HG03469 (cell line): ENCODE data around the gene TBK1.

Source experiments
- ATAC-seq: cut with Tn5 transposase; IDR thresholded peaks from one replicate; pipeline ENCODE4 v1.9.1; 2021; ENCODE audit warnings: mild to moderate bottlenecking, moderate library complexity, moderate number of reproducible peaks; ENCODE audit not compliant: unreplicated experiment

TBK1 gene

DNA sequence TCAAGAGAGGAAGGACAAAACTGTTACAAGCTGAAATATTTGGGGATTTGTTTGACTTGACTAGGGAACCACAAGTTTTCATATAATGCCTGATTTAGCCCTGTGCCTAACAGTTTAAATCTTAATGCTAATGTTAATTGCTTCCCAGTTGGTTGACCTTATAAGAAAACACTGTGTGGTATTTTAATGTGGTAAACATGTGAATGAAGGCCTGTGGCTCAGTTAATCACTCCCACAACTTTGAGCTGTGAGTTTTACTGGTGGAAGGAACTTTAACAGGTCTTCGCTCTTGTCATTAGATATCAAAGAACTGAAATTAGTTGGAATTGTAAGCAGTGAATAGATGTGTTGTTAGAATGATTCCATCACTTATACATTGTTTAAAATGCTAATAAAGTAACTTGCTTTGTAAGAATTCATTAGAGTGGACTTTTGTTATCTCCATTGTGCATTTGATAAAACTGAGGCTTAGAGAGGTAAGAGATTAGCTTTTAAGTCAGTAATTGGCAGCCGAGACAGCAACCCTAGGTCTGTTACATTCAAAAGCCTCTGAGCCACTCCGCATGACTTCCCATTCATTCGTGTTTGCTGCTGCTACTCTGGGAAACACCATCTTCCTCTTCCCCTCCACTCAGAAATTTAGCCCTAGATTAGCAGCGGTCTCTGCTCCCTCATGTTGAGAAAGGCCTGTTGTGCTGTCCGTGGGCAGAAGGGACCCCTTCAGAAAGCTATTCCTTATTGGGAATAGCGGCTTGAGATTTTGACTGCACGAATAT, 1.0 kb upstream of the TBK1 start:
- ATAC-seq = no peak

DNA sequence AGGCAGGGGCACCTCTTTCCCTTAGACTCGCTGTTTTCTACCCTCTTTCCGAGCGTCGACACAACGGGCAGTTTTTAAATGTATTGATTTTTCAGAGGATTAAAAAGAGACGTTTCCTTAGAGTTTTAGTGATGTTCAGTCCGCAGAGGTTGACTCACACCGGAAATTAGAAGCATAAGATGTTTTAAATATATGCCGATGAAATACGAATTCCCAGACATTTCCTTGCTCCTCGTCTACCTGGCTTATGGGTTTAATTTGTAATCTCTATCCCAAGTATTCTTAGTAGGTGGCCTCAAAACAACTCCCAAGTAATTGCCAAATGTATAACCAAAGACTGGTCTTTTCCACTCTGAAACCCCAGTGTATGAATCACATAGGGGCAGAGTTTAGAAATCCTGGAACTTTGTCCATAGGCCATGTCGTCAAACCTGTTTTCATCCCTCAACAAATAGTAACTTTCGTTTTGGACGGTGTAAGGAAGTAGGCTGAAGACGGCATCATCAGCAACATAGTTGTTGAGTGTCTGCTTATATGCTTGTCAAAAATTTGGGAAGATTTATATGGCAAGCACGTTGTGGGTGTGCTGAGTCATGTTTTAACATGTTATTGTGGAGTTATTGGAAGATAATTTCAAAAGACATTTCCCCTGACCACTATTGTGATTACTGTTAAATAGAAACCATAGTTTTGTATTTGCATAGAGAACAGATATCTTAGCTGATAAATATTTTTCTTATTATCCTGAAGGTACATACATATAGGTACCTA, 824 bp downstream of the TBK1 start:
- ATAC-seq = no peak

DNA sequence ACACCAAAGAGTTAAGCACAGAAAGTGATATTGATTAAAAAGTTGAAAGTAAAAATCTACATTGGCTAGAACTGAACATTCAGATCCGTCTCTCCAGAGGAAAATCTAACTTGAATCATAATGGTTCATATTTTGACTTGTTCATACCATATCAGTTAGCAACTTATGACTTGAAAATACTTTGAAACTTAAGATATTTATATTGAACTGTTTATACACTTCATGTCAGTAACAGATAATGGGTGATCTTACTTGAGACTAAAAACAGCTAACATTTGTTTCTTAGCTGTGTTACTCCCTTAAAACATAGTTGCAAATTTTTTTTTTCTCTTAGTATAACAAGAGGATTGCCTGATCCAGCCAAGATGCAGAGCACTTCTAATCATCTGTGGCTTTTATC, 3.6 kb downstream of the TBK1 start:
- ATAC-seq = no peak

DNA sequence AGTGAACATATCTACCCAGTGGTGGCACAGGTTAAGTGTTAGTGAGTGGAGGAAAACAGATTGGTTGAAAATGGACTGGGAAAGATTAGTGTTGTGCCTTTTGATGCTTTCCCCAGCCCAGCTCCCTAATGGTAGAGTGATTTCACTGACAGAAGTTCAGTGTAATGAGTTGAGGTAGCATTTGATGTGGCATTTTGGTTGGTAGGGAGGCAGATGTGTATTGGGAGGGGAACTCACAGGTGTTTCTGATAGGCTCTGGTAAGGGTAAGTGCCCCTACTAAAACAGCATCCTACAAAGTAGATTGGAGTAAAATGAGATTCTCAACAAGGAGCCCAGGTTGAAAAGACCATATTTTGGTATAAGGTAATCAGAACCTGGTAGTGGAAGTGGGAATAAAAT, 4.2 kb downstream of the TBK1 start:
- ATAC-seq = no peak

DNA sequence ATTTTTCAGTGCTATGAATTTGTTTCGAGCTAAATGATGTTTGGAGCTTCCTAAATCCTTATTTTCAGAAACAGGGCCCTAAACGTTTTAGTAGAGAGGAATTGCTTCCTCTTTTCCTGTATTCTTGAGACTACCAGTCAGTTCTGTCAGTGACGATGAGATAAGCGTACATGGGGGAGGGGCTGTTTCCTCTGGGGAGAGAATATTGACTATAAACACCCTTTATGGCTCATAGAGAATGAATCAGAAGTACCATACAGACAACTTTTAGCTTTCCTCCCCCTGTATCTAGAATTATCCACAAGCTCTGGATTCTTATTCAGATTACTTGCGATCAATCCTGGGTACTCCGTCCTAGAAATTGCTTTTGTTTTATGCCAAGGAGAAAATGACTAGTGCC, 5.1 kb downstream of the TBK1 start:
- no peak for ATAC-seq

DNA sequence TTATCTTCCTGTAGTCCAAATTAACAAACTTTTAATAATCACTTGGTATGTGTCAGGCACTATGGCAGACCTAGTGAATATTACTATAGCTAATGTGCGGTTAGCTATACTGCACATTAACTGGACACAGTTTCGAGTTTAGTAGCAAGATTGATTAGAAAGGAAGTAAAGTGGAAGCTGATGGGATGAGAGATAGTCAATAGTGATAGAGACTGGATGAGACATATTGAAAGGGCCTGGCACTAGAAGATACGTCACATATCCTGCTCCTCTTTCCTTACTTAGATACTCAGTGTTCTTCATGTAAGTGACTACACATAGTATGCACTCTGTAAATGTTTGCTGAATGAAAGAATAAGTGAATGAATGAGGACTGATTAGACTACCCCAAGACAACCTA, 5.5 kb downstream of the TBK1 start:
- no peak for ATAC-seq

DNA sequence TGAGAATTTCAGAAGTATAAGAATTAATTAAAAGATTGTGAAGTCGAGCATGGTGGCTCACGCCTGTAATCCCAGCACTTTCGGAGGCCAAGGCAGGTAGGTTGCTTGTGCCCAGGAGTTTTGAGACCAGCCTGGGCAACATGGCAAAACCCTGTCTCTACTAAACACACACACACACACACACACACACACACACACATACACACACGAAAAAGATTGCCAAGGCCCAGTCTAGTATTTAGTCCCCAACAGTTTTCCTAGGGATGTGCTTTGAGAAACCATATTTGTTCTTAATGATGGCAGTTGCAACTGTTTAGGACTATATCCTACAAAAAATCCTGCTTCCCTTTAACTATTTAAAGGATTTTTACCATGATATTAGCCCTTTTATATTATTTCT, 6.0 kb downstream of the TBK1 start:
- no peak for ATAC-seq

DNA sequence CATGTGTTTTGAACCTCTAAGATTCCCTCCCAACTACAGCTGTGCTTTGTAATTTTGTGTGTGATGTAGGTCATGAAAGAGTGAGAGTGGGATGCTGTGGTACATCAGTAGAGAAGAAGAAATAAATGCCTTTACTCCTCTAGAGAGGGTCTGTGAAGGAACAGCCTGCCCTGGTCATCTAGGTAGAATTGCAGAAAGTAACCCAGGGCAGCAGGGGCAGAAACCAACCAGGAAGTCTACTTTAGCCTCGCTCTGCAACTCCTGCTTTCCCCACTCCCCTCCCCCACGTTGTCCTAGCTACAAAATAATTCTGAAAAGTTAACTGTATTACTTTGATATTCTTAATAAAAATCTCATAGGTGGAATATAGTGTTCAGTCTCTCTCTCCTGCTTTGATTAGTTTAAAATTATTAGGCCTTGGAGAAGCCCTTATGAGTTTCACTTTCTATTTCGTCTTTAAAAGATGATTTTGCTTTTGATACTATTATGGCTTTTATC, 7.5 kb downstream of the TBK1 start:
- no peak for ATAC-seq

DNA sequence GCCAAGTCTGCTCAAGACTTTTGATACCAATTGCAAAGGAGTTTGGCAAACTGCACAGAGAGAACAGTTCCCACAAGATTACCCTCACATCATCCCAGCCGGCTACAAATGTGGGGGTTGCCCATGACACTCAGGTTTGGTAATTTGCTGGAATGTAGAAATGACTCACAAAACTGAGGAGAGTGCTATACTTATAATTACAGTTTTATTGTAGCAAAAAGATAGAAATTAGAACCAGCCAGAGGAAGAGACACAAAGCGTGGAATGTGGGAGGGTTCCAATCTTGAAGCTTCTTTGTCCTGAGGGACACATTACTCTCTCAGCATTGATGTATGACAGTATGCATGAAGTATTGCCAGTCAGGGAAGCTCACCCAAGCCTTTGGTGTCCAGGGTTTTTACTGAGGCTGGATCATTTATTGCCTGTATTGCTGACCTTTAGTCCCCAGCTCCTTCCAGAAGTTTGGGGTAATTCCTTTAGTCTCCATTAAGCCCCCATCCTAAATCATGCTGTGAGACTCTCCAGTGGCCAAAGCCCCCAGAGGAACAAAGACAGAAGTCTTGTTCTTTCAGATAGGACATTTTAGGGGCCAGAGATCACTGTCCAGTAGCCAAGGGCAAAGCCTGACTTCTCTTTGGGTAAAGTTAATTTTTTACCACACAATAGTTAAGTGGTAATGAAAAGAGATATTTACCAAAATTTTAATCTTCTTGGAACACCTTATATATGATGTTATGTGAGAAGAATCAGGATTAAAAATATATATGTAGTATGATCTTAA, 9.9 kb downstream of the TBK1 start:
- no peak for ATAC-seq

DNA sequence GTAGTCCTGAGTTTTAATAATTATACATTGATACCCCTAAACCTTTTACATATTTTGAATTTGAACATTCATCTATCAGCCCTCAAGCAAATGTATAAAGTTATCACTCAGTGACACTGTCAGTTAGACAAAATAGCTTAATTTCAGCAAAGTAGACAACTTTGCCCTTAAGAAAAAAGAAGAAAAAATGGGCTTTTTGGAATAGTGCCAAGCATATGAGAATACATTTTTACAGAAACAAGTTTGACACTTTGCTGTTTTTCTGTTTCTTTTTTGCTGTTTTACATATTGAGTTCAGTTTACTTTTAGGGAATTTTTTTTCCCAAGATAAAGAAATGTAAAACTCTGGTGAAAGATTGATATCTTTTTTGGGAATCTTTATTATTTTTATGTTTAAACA, 14.3 kb downstream of the TBK1 start:
- no peak for ATAC-seq

DNA sequence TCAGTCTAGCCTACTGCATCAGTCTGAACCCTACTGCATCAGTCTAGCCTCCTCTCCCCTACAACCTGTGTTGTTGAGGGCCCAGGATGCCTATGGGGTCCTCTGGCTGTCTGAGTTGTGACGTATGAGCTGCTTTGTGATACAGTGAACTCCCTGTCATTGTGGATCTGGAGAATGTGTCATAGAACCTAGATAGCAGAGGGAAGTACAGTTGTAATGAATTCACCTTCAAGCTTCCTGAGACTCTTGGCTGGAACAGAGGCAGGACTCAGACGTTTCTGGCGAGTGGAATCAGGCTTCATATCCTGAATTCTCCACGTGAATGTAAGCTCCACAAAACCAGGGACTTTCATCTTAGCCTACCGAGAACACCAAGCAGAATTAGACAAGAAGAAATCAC, 17.0 kb downstream of the TBK1 start:
- no peak for ATAC-seq

DNA sequence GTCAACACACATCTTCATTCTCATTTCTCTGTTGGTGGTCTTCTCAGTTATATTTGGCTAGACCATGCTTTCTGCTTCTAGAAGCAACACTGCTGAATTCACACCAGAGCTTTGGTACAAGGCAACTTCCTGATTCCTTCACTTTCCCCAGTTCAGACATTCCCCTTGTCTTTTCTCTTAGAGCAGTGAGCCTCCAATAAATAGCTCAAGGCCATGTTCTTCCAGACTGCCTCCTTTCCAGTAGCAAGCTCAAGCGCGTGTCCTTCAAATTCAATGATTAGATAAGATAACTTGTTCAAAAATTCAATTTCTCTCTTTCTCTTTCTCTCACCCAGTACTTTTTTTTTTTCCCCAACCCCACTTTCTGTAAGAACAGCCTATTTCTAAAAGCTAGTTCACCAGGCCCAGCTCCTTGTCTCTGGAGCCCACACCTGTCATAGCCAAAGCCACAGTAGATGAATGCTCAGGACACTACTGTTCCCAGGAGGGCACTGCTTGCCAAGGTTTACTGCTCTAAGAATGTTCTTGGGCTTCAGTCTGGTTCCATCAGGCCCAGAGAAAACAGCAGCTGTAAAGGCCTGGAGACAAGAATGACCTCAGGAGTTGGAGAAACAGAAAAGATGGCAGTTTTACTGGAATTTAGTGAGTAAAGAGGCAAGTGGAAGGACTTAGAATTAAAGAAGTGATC, 17.7 kb downstream of the TBK1 start:
- ATAC-seq = no peak

DNA sequence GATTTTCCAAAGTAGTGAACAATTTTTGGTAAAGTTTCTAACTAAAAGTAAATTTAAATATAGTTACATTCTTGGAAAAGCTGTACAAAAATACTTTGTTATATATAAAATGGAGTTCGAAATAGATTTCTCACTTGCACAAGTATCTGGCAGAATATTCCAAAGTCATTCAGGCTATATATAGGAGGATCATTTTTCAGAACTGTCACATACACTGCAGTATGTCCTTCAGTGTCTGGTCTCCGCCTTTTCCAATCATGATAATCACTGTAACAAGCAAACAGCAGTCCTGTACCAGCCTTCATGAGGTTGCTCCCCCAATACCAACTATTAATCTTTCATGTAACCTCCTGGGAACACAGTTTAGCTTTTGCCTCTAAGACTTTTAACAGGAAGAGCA, 18.6 kb downstream of the TBK1 start:
- ATAC-seq = no peak

DNA sequence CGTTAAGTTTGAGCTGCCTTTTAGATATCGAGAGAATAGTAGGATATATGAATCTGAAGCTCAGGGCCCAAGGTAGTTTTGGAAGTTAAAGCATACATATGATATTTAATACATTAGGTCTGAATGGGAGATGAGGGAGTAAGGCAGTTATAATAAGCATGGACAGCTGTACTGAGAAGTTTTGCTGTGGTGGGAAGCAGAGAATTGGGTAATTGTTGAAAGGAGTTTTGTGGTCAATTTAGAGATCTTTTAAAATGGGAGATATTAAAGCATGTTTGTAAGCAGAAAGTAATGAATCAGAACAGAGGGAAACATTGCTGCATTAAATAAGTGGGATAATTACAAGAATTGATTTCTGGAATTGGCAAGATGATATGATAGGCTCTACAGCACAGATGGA, 21.3 kb downstream of the TBK1 start:
- ATAC-seq = no peak

DNA sequence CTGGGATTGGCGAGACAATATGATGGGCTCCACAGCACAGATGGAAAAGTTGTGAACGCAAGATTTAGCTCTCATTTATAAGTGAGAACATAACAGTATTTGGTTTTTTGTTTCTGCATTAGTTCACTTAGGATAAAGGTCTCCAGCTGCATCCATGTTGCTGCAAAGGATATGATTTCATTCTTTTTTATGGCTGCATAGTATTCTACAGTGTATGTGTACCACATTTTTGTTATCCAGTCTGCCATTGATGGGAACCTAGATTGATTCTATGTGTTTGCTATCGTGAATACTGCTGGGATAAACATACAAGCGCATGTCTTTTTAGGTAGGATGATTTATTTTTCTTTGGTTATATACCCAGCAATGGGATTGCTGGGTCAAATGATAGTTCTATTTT, 23.6 kb downstream of the TBK1 start:
- no peak for ATAC-seq

DNA sequence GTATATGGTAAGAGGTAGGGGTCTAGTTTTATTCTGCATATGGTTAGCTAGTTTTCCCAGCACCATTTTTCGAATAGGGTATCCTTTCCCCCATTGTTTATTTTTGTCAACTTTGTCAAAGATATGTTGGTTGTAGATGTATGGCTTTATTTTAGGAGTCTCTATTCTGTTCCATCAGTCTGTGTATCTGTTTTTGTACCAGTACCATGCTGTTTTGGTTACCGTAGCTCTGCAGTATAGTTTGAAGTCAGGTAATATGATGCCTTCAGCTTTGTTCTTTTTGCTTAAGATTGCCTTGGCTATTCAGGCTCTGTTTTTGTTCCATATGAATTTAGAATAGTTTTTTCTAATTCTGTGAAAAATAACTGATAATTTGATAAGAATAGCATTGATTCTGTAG, 24.9 kb downstream of the TBK1 start:
- no peak for ATAC-seq

DNA sequence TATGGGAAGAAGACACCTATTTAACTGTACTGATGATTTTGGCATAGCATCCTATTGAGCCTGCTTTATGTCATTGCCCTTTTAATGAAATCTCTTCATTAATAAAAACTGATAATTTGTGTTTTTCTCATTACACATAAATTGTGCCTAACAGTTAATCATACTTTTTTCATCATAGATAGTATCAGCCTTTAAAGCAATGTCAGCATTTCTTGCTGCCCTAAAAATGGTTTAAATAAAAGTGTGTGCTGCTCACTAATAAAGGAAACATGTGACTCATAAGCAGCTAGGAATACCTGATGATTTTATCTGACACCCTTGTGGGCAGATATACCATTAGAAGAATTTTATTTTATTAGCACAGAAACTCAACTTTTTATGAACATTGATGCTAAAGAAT, 26.7 kb downstream of the TBK1 start:
- ATAC-seq = no peak

DNA sequence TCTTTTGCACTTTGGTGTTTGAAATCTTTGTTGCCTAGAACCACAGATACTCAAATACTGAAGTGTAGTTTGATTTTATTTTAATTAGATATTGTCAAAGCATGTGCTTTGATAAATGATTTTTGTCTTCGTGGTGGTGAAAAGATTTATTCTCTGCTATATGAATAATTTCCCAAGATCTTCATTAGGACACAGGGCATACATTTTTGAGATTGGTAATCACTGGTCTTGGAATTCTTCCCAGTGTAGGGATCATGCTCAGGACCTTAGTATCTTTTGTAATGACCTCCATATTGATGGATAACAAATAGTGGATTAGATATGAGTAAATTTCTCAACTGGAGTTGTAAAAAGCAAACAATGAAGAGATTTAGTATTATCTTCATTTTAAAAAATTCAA, 28.2 kb downstream of the TBK1 start:
- no peak for ATAC-seq

DNA sequence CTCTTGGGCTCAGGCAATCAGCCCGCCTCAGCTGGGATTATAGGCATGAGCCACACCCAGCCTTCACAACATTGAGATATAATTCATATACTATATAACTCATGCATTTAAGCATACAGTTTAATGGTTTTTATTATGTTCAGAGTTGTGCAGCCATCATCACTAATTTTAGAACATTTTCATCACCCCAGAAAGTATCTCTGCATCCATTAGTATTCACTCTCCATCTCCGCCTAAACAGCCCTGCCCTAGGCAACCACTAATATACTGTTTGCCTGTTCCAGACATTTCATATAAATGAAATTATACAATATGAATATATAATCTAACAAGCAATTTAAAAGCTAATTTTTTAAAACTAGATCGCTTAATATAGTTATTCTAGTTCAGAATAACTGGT, 34.7 kb downstream of the TBK1 start:
- ATAC-seq = no peak

DNA sequence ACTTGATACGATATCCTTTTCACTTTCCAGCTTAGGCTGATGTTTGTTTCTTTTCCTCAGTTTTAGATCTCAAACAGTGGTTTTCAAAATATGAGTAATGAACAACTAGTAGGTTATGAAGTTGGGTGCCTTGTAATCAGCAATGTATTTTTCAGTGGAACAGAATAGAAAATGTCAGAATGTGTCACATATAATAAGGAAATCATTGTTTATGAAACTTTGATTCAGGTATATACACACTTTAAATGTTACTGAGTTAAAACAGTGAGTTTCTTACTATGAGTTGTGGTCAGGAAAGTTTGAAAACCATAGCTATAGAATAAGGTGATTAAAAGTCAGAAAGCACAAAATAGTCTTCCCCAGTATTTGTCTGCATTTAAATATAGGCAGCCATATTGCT, 39.8 kb downstream of the TBK1 start:
- no peak for ATAC-seq

DNA sequence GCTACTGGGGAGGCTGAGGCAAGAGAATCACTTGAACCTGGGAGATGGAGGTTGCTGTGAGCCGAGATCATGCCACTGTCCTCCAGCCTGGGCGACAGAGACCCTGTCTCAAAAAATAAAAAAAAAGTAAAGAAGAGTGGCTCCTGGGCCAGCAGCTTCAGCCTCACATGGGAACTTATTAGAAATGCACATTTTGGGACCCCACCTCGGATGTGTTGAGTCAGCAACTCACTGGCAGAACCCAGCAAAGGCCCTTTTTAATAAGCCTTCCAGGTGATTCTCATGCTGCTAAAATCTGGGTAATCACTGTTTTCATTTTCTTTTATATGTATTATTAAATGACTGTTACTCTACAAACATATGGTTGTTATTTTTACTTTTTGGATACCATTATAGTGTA, 41.6 kb downstream of the TBK1 start:
- no peak for ATAC-seq
